ENCODE measurements around the gene DUSP2. TPM values are rescaled to one million over a fixed set of nuclear protein-coding genes. Genes with fewer than 3 reads are reported as not detected.

The DUSP2 gene
- total RNA-seq, 6 experiments from 2014 or later = 10.1 to 17.9 (median 11.5) TPM

DNA sequence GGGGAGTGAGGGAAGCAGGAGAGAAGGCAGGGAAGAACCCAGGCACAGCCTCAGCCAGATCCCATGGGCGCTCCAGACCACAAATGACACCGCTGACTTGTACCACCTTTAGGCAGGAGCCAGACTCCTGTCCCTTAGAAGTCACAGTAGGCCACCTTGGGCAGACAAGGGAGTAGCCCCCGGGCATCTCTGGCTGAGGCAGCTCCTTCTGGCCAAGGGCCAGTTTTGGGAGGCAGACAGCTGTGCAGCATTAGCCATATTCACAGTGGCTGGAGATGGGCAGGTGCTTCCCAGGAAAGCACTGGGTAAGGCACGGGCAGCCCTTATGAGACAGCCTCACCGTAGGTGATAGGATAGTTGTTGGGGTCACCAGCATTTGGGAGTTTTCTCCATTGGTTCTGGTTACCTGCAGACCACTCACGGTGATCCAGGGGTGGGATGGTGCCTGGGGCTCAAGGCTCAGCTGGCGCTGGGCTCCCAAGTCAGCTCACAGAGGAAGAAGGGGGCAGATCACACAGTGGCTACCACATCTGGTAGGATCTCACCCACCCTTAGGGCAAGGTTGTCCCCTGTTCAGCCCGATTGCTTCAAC lies 9.0 kb downstream of the DUSP2 start:
- Mint-ChIP-seq H3K27me3 (ENCODE audit: insufficient read depth) (peaks cover 34% of the 10 kb centered on the region), H3K36me3 (ENCODE audit: low read depth) (no peaks in the 10 kb centered on the region), H3K4me3 (no peak overlapping the region), H3K9me3 (no peaks in the 10 kb centered on the region), H3K4me1 (ENCODE audit: low read depth) (no peaks in the 10 kb centered on the region), H3K27ac (no peak overlapping the region)
- TF ChIP-seq, protein P1, sequence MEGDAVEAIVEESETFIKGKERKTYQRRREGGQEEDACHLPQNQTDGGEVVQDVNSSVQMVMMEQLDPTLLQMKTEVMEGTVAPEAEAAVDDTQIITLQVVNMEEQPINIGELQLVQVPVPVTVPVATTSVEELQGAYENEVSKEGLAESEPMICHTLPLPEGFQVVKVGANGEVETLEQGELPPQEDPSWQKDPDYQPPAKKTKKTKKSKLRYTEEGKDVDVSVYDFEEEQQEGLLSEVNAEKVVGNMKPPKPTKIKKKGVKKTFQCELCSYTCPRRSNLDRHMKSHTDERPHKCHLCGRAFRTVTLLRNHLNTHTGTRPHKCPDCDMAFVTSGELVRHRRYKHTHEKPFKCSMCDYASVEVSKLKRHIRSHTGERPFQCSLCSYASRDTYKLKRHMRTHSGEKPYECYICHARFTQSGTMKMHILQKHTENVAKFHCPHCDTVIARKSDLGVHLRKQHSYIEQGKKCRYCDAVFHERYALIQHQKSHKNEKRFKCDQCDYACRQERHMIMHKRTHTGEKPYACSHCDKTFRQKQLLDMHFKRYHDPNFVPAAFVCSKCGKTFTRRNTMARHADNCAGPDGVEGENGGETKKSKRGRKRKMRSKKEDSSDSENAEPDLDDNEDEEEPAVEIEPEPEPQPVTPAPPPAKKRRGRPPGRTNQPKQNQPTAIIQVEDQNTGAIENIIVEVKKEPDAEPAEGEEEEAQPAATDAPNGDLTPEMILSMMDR (IDR thresholded peaks at IDR 0.05) = no peak
- DNase-seq = no peak

DNA sequence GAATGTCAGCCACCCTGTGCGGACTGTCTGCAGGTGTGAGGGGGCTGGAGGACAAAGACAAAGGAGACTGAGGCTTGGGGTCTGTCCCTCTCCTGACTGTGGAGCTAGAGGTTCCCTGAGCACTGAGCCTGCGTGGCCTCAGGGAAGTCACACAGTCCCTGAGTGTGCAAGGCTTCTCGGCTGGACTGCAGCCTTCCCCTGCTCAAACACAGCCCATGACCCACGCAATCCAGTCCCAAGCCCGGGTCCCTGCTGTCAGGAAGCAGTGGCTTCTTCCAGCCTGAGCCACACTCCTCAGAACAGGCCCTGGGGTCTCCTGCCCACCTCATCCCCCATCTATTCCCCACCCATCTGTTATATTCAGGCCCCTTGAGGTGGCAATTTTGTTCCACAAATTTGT lies 9.6 kb downstream of the DUSP2 start:
- Mint-ChIP-seq H3K4me3 (no peak overlapping the region), H3K9me3 (no peaks in the 10 kb centered on the region), H3K4me1 (ENCODE audit: low read depth) (no peaks in the 10 kb centered on the region), H3K27ac (no peak overlapping the region), H3K36me3 (ENCODE audit: low read depth) (no peaks in the 10 kb centered on the region), H3K27me3 (ENCODE audit: insufficient read depth) (peaks cover 34% of the 10 kb centered on the region)
- TF ChIP-seq, protein P1 (IDR thresholded peaks at IDR 0.05) = no peak
- no peak for DNase-seq

- TF ChIP-seq, protein P1 (IDR thresholded peaks at IDR 0.05) = no peak
- peaks cover 37% of the 10 kb centered on the region for H3K27me3 Mint-ChIP-seq (ENCODE audit: insufficient read depth)
- no peak for DNase-seq
- no peak overlapping the region for H3K27ac Mint-ChIP-seq
- H3K36me3 Mint-ChIP-seq (ENCODE audit: low read depth) = no peaks in the 10 kb centered on the region
- H3K9me3 Mint-ChIP-seq = no peaks in the 10 kb centered on the region
- no peak overlapping the region for H3K4me3 Mint-ChIP-seq
- H3K4me1 Mint-ChIP-seq (ENCODE audit: low read depth) = no peaks in the 10 kb centered on the region
Measured at GRCh38 chr2:96135171-96135570, 10.1 kb downstream of the DUSP2 start.

DNA sequence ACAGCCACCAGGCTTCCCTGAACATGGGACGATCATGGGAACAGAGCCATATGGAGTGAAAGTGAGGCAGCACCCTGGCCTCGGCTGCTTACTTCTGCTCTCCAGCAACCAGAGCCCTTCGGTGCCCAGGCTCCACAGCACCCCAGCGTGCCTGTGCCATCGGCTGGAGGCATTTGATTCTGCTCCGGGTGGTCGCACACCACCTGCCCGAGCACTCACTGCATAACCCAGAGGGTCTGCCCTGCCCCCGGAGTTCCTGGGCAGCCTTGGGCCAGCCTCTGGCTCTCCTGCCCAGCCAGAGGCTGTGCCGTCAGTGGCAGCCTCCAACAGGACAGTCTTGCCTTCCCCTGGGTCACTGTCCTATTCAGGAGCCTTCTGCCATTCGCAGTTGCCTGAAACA lies 10.8 kb downstream of the DUSP2 start:
- TF ChIP-seq, protein P1 (IDR thresholded peaks at IDR 0.05) = no peak
- Mint-ChIP-seq H3K4me3 (no peak overlapping the region), H3K27ac (no peak overlapping the region), H3K36me3 (ENCODE audit: low read depth) (no peaks in the 10 kb centered on the region), H3K9me3 (no peaks in the 10 kb centered on the region), H3K4me1 (ENCODE audit: low read depth) (no peaks in the 10 kb centered on the region), H3K27me3 (ENCODE audit: insufficient read depth) (peaks cover 42% of the 10 kb centered on the region)
- no peak for DNase-seq

DNA sequence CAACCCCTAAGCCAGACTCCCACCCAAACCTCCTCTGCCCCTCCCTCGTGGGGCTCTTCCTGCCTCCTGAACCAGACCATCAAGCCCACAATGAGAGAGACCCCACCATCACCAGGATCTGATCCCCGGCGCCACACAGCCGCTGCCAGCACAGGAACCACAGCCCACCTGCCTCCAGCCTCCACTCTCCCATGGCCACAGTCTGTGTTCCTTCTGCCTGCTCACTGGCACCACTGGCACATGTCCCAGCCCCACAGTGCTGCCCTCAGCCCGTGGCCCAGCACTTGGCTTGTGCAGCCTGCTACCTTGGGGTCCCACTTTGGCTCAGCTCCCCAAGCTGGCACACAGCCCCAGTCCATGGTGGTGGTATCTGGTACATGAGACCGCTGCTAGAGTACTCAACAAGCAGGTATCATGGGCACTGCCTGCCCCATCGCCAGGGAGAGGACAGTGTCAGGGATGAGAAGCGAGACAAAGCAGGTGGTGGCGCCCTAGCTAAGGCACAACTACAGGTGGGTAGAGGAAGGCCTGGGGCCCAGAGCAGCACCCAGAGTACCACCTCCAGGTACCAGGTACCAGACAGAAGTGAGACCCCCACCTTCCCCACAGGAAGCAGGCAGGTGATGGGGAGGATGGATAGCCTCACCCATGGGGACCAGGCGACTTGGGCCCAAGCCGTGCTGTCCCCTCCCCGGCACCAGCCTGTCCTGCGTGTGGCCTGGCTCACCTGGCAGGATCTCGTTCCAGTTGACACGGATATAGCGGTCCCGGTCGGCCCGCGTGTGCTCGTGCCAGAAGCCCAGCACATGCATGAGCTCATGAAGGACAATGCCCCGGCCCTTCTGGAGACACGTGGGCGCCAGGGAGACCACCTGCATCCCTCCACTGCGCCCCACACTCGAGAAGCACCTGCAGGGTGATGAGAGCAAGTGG lies 13.2 kb downstream of the DUSP2 start:
- no peak for DNase-seq
- no peaks in the 10 kb centered on the region for H3K4me1 Mint-ChIP-seq (ENCODE audit: low read depth)
- H3K27ac Mint-ChIP-seq = no peak overlapping the region
- TF ChIP-seq, protein P1 (IDR thresholded peaks at IDR 0.05) = no peak
- H3K36me3 Mint-ChIP-seq (ENCODE audit: low read depth) = no peaks in the 10 kb centered on the region
- peaks cover 43% of the 10 kb centered on the region for H3K27me3 Mint-ChIP-seq (ENCODE audit: insufficient read depth)
- no peak overlapping the region for H3K4me3 Mint-ChIP-seq
- no peaks in the 10 kb centered on the region for H3K9me3 Mint-ChIP-seq
